CD1c-positive myeloid dendritic cell (primary cell): Measurements from ENCODE around the gene ARHGEF7.

Experiments
- DNase-seq: peaks from one replicate; pipeline ENCODE4 v3.0.0-alpha.2; 2016; ENCODE audit errors: extremely low spot score

ARHGEF7 gene

DNA sequence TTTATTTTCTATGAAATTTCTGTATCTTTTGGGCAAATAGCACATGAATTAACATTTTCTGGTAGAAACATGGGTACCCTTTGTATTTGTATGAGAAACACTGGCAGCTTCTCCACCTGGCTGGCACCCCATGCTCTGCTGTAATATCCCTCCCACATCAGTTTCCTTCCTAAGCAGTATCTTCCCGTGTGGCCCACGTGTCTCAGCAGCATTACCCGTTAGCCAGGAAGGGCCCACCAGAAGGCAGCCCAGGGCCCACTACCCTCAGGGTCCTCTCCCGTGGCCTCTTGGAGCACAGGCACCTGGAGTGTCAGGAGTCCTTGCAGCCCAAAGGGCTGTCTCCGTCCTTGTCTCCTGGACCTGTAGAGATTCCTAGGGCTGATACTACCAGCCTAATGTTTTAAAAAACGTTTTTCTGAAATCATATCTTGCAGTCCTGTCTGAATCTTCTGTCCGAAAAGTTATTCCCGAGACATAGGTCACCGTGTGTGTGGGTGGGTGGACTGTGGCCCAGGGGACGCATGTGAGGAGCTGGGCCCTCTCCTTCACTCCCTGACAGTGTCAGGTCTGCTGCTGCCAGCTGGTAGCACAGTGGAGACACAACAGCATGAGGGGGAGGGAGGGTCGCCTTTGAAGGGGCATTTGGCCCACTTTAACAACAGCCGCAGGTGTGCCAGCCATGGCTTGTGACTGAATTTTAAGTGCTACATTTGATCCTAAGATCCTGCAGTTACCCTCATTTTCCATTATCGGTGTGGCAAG lies 183.3 kb downstream of the ARHGEF7 start:
- DNase-seq = no peak

- no peak for DNase-seq
Observed at GRCh38 chr13:111302045-111302726, 187.1 kb downstream of the ARHGEF7 start.

GRCh38 chr13:111303559-111303958 lies 188.4 kb downstream of the ARHGEF7 start:
- no peak for DNase-seq

GRCh38 chr13:111304041-111304544 lies 189.0 kb downstream of the ARHGEF7 start:
- DNase-seq = no peak

- DNase-seq = no peak
Observed at GRCh38 chr13:111304603-111305289, 189.6 kb downstream of the ARHGEF7 start.

DNA sequence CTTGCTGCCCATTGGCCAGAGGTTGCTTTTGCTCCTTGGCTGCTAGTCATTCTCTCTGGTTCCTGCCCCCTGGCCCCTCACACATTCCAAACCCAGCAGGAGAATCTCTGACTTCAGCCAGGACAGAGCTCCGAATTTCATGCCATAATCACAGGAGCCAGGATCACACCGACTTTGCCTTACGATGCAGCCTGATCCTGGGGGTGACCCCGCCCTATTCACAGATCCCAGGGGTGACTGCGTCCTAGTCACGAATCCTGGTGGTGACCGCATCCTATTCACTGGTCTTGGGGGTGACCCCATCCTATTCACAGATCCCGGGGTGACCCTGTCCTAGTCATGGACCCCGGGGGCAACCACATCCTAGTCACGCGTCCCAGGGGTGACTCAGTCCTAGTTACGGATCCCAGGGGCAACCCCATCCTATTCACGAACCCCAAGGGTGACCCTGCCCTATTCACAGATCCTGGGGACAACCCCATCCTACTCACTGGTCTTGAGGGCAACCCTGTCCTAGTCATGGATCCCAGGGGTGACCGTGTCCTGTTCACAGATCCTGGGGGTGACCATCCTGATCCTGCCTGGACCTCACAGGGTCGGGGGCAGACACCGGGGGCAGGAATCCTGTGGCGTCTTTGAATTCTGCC lies 198.0 kb downstream of the ARHGEF7 start:
- no peak for DNase-seq

DNA sequence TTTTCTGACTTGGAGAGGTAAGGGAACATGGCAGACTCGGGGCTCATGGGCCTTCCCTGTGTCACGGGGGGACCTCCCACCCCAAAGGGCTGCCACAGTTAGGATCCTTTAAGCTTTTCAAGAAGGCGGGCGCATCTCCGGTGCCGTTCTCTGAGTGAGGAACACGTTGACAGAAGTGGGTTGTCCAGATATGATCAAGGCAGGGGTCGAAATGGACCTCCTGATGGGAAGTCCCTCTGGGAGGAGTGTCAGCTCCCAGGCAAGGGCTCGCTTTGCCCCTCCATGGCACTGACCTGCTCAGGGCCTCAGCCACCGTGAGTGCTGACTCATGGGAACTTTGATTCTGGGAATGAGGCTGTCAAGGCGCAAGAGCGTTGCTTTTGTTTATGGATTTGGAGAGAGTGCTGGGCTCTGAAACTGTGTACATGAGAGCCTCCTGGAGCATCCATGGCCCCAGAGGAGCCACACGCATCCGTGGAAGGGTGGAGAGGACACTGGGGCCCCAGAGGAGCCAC lies 198.9 kb downstream of the ARHGEF7 start:
- DNase-seq = no peak

- no peak for DNase-seq
Observed at GRCh38 chr13:111314852-111315251, 199.7 kb downstream of the ARHGEF7 start.

GRCh38 chr13:111315347-111315995 lies 200.4 kb downstream of the ARHGEF7 start:
- DNase-seq = no peak

DNA sequence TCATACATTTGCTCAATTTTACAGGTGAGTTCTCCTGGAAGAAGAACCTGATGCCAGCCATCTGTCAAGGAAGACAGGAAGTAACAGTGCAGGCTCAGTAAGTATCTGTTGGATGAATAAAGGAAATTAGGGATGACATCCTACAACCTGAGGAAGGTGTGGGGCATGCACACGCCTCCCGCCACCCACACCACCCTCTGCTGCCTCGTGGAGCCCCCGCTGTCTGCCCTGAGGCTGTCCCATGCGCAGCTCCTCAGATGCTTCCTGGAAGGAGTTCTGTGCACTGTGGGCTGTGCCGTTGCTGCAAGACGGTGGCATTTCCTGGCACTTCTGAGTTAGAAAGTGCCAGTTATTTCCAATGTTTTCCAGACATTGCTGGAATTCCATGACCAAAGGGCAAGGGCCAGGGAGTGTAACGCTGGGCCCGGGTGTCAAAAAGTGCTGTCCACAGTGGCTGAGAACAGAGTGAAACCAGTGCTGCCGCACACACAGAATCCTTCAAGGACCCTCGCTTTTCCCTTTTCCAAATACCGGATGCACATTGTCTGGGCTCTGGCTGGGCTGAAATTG lies 201.1 kb downstream of the ARHGEF7 start:
- DNase-seq = no peak

DNA sequence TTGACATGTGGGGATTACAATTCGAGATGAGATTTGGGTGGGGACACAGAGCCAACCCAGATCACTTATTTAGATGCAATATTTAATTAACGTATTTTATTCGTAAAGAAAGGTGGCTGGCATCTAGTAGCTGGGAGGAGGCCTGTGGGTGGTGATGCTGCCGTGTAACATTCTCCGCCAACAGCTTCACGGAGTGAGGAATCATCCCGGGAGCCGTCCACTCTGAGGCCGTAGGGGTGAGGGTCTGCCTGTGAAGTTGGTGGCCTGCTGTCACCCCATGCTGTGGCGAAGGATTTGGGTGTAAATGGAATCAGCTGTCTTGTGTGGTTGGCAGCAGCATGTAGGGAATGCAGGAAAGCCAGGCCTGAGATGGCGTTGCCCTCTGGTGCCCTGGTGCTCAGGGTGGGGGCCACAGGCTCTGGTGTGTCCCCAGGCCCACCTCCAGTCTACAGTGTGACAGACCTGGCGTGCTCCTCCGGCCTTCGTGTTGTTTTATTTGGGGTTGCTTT lies 202.0 kb downstream of the ARHGEF7 start:
- no peak for DNase-seq

DNA sequence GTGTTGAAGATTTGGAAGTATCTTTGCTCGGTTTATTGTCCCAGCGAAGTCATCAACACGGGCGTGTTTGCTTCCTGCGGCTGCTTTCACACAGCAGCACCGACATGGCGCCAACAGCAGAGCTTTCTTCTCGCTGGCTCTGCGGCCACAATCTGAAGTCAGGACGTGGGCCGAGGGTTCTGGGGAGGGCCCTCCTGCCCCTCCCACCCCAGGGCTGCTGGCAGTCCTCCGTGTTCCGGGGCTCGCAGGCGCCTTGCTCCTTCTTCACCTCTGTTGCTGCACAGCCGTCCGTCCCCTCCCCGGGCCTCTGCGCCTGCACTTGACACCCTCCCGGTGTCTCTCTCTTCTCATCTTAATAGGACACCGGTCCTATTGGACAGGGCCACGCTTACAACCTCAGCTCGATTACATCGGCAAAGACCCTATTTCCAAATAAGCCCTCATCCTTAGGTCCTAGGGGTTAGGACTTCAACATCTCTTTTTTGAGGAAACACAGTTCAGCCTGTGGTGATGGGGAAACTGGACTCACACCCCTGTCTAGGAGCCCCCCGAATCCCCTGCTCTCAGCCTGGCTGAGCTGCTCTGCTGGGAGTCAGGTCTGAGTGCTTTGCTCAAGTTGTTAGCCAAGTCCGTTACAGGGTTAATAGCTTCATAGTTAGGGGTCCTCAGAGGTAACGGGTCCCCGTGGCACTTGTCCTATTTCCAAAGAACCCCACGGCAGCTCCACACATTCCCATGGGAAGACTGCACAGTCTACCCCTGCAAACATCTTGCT lies 202.6 kb downstream of the ARHGEF7 start:
- DNase-seq = no peak

DNA sequence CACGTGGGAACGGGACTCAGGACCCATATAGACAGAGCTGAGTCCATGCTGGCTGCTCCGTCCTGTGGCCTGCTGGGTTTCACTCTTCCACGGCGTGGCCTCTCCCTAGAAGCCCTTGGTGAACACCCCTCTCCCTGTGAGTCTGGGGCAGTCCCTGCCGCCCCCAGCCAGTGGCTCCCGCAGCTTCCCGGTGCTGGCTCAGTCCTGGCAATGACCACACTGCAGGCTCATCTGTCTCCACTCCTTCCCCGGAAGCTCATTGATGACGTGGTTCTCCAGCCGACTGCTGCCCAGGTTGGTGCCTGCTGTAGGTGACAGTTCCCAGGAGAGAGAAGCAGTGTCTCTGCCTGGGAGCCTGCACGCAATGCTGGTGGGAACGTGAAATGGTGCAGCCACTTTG lies 203.3 kb downstream of the ARHGEF7 start:
- DNase-seq = no peak

DNA sequence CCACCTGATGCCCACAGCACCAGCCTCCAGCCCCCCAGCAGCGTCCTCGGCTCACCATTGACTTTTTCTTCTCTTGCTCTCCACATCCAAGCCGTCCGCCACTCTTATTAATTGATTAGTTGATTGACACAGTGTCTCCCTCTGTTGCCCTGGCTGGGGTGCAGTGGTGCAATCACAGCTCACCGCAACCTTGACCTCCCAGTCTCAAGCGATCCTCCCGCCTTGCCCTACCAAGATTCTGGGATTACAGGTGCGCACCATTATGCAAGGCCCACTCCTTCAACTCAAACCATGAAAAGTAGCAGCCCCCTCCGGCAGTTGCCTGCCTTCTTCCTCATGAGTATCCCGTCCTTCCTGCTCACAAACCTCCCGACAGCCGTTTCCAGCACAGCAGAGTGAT lies 204.4 kb downstream of the ARHGEF7 start:
- no peak for DNase-seq

DNA sequence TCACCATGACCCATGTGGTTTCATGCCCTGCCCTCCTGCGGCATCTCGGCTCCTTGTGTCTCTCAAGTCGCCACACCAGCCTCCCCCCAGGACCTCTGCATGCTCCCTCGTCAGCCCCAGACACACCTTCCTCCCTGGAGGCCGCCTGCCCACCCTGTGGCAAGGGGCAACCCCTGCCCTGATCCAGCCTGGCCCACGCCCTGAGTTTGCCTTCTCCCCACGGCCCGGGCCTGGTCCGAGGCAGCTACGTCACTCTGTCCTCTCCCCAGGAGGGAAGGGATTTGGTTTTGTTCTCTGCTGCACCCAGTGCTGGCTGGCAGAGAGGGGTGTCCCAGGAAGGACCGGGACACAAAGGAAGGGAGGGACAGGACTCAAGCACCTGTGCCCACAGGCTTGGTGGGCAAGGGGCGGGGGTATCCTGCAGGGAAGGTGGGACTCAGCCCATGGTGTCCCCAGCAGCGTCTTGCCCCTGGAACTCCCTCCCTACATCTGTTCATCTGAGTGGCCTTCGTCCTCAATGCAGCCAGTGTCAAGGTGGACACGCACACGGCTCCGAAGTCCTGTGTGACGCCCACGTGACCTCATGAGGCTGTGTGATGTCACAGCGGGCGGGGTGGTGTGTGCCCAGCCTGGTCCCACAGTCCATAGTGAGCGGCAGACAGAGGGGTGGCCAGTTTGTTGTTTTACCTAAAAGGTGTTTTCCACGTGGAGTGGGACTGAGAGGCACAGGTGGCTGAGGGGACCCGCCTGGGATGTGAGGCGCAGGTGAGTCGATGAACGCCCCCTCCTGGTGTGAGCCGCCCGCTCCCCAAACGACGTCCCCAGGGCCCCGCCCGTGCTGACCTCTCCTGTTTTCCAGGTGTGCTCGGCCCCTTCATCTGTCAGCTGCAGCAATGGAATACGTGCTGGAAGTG lies 205.1 kb downstream of the ARHGEF7 start, which contains the start of gene TEX29:
Gene TEX29 (plus strand): TSS at position 645 of the 914 bp plus-strand sequence. CDS start 249 bp downstream, at position 894.
- DNase-seq = no peak

DNA sequence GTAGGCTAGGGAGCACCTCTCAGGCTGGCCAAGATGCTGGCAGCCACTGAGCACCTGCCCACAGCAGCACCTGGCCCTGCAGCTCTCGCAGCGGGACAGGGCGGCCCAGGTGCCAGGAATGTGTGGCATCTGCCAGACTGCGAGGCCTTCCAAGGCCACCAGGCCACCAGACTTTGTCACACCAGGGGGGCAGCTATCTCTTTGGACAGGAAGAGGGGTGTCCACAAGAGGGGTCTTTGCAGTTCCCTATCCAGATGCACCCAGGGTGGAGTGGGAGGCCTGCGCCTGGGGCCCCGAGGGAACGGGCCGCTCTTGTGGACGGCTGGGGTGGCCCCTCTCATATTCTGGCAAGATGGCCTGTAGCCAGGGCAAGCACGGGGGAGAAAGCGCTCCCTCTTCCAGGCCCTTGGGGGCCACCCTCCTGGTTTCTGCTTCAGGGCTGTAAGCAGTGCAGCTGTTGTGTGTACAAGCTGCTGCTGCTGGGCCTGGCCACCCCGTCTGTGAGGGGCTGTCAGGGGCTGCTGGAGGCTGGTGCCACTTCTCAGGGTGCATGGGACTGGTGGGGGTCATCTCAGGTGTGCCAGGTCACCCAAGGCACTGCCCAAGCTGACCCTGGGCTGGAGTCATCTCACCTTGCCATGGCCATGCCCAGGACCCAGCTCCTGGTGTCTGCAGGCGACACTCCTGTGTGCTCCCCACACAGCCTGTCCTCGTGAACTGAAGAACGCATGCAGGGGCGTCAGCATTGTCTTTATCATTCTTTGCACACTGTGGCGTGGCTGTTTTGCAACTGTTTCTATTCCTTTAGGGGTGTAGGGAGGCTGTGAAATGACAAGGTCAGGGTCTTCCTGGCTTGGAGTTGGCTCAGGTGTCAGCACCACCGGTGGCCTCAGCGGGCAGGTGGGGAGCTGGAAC lies 207.1 kb downstream of the ARHGEF7 start:
- no peak for DNase-seq

DNA sequence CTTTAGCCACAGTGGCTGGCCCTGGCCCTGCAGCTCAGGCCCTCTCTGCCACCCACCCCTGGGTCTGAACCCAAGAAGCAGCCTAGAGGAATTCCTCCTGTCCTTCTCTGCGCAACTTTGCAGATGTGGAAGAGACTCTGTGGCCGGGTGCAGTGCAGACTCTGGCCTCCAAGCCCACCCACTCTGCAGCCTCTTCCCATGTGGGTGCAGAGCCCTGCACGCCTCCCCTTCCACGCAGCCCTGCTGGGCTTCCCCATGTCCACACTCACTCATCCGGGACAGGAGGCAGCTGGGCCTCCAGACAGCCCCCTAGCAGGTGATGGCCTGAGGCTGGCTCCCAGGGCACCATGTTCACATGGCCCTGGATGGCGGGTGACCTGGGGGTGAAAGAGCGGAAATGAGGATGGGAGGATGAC lies 207.8 kb downstream of the ARHGEF7 start:
- no peak for DNase-seq

GRCh38 chr13:111323549-111323948 lies 208.4 kb downstream of the ARHGEF7 start:
- DNase-seq = no peak
